ENCODE data around the gene EPHA4.

The EPHA4 gene

GRCh38 chr2:221464971-221465370 lies 107.1 kb downstream of the EPHA4 start:
- no peak for DNase-seq

- no peak for DNase-seq
Measured at GRCh38 chr2:221463241-221463896, 108.7 kb downstream of the EPHA4 start.

GRCh38 chr2:221461901-221462300 lies 110.2 kb downstream of the EPHA4 start:
- no peak for DNase-seq

GRCh38 chr2:221460136-221460535 lies 112.0 kb downstream of the EPHA4 start:
- no peak for DNase-seq

GRCh38 chr2:221458578-221458977 lies 113.5 kb downstream of the EPHA4 start:
- DNase-seq: no peak

- no peak for DNase-seq
Measured at GRCh38 chr2:221455214-221455613, 116.9 kb downstream of the EPHA4 start.

- DNase-seq: no peak
Measured at GRCh38 chr2:221454459-221455105, 117.5 kb downstream of the EPHA4 start.

GRCh38 chr2:221451862-221452788 lies 120.0 kb downstream of the EPHA4 start:
- no peak for DNase-seq

GRCh38 chr2:221450280-221450679 lies 121.8 kb downstream of the EPHA4 start:
- DNase-seq: no peak

GRCh38 chr2:221449406-221449805 lies 122.7 kb downstream of the EPHA4 start:
- no peak for DNase-seq

- DNase-seq: no peak
Measured at GRCh38 chr2:221448844-221449390, 123.2 kb downstream of the EPHA4 start.

- no peak for DNase-seq
Measured at GRCh38 chr2:221448057-221448843, 123.9 kb downstream of the EPHA4 start.

GRCh38 chr2:221447310-221447709 lies 124.8 kb downstream of the EPHA4 start:
- no peak for DNase-seq

GRCh38 chr2:221446140-221446539 lies 126.0 kb downstream of the EPHA4 start:
- no peak for DNase-seq

GRCh38 chr2:221444106-221444505 lies 128.0 kb downstream of the EPHA4 start:
- DNase-seq: no peak

GRCh38 chr2:221443645-221444044 lies 128.5 kb downstream of the EPHA4 start:
- DNase-seq: no peak

GRCh38 chr2:221442128-221442527 lies 130.0 kb downstream of the EPHA4 start:
- no peak for DNase-seq

- DNase-seq: no peak
Measured at GRCh38 chr2:221439761-221440479, 132.2 kb downstream of the EPHA4 start.

GRCh38 chr2:221437056-221437455 lies 135.0 kb downstream of the EPHA4 start:
- no peak for DNase-seq

GRCh38 chr2:221435171-221435570 lies 136.9 kb downstream of the EPHA4 start:
- DNase-seq: no peak

GRCh38 chr2:221434142-221434541 lies 138.0 kb downstream of the EPHA4 start:
- no peak for DNase-seq

GRCh38 chr2:221431477-221431876 lies 140.6 kb downstream of the EPHA4 start:
- no peak for DNase-seq
